ENCODE measurements around the gene GALNT9.
"Not testable (repeated sequence)": the region's sequence is repeated elsewhere in the genome, so short reads cannot be mapped to it uniquely, and the experiment has no call there.

The GALNT9 gene

DNA sequence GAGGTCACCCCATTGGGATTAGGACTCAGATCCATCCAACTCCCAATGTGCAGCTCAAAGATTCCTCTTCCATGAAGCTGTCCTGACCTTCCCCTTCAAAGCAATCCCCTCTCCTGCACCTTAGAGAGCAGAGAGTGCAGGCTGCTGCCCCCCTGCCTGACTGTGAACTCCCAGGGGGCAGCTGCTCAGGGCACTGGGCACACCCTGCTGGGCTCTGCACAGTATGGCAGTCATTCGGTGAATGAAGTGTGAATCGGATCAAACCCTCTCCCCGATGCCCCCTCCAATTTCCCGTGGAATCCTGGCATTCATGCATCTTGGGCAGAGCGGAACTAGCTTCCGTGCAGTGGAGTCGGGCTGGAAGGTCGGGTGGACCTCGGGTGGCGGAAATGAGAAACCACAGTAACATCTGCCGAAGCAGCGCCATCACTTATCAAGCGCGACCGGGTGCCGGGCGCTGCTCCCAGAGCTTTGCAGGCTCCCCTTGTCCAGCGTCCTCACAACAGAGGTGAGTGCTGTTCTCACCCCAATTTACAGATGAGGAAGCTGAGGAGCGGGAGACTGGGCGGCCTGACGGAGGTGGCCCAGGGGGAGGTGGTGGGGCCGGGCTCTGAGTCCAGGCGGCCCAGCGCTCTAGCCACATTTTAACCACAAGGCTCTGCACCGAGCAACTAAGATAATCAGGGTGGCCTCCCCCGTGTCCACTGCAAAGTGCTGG is 14.7 kb downstream of the GALNT9 start:
- DNase-seq (ENCODE audit: low read depth in 2 of 3, low spot score in 1 of 3), result no peak

DNA sequence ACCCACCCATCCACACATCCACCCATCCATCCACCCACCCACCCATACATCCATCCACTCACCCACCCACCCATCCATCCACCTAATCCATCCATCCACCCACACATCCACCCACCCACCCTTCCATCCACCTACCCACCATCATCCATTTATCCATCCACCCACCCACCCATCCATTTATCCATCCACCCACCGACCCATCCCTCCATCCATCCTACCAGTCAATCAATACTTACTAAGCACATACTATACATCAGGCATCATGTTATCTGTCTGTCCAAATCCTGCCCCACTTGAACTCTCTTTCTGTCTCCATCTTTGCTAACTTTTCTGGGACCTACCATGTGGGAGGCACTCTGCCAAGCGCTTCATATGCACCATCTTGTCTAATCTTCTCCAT is 15.4 kb downstream of the GALNT9 start:
- DNase-seq (ENCODE audit: low read depth in 2 of 3, low spot score in 1 of 3), result no peak

DNA sequence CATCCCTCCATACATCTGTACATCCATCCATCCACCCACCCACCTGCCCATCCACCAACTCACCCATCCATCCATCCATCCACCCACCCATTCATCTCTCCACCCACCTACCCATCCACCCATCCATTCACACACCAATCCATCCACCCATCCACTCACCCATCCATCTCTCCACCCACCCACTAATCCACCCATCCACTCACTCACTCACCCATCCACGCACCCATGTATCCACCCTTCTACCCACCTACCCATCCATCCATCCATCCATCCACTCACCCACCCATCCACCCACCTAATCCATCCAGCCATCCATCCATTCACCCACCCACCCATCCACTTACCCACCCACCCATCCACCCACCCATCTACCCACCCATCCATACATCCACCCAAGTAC is 16.2 kb downstream of the GALNT9 start:
- no peak for DNase-seq (ENCODE audit: low read depth in 2 of 3, low spot score in 1 of 3)

DNA sequence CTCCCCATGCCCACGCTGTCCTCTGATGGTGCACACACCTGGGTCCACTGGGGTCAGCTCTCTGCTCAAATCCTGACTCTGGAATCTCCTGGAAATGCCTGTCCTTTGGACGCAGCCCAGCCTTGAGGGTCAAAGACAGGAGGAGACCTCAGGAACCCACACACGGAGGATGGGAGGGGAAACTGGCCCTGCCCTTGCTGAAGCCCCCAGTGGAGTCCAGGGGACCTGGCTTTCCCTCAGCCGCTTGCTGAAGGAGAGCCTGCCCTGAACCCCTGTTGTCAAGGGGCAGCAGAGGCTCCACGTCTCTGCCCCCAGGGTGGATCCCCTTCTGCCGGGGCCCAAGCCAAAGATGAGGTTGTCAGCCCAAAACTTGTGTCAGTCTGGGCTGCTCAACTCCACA is 16.9 kb downstream of the GALNT9 start:
- no peak for DNase-seq (ENCODE audit: low read depth in 2 of 3, low spot score in 1 of 3)

DNA sequence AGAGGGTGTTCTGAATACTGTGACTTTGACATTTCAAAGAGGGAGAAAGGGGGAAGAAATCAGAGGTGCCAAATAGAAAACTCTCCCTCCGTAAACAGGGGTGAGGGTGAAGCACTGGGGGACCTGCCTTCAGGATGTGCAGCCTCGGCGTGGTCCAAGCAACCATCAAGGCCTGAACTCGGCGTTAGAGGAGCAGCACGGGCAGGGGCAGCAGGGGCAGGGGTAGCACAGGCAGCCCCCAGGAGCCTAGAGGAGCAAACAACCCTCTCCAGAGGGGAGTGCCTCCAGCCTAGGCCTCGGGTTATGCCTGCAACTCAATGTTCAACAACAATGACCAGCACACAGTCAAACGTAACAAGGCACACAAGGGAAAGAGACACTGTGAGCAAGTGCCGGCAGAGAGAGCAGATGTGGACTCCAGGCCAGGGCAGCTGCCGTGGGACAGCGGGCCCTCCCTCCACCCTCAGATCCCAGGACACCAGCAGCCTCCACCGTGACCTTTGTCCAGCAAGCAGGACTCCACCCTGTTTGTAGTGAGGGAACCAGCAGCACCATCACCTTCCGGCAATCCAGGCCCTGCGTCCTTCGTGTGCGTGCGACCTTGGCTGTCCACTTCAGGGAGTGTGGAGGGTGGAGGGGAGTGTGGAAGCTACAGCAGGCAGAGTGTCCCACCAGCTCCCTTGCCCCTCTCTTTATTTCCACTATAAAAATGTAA is 18.0 kb downstream of the GALNT9 start:
- DNase-seq (ENCODE audit: low read depth in 2 of 3, low spot score in 1 of 3), result no peak

DNA sequence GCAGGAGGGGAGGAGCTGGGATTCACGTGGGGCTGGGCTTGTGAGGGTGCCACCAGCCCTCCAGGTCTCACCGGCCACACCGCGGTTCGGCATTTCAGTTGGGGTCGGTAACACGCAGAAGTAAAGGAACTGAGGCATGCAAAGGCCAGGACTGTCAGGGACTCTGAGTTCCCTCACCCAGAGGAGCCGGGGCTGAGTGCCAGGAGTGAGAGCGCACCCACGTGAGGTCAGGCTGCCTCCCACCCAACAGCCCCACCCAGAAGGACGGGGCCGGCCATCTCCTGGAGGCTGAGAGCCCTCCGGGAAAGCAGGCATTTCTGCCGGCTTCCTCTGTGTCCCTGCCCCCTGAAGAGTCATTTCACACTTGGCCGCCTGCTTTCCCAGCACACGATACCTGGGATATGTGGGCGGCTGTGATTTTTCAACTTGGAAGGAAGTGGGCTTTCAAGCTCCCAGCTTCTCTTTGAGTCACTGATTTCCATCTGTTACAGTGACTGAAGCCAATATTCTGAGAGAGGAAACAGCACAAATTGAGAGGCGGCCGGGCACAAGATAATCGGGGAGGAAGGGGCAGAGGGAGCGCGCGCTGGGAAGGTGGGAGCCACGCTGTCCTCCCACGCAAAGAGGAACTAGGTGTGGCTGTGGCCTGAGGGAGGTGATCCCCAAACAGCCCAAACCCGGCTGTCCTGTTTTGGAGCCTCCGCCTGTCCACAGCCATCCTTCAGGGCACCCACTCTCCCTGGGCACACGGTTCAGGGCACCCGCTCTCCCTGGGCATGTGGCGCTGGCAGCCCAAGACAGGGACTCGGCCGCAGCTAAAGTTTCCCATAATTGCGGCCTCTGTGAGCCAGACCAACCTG is 19.0 kb downstream of the GALNT9 start:
- no peak for DNase-seq (ENCODE audit: low read depth in 2 of 3, low spot score in 1 of 3)

DNA sequence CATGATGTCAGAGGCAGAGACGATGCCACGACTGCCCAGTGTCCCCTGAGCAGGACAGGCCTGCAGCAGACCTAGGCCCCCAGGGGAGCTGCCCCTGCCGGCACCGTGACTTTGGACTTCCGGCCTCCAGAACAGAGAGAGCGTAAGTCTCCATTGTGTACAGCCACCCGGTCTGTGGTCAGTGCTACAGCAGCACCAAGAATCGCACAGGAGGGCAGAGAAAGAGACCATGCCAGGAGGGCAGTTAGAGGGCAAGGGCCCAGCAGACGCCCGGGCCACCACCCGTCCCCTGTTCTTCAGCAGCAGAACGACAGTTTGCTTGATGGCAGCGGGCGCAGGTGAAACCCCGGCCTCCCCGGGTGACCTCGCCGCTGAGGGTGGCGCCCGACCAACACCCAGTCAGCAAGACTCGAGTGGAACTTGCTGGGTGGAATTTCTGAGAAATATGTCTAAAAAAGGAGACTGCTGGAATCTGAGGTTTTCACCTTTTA is 19.7 kb downstream of the GALNT9 start:
- DNase-seq (ENCODE audit: low read depth in 2 of 3, low spot score in 1 of 3), result no peak

DNA sequence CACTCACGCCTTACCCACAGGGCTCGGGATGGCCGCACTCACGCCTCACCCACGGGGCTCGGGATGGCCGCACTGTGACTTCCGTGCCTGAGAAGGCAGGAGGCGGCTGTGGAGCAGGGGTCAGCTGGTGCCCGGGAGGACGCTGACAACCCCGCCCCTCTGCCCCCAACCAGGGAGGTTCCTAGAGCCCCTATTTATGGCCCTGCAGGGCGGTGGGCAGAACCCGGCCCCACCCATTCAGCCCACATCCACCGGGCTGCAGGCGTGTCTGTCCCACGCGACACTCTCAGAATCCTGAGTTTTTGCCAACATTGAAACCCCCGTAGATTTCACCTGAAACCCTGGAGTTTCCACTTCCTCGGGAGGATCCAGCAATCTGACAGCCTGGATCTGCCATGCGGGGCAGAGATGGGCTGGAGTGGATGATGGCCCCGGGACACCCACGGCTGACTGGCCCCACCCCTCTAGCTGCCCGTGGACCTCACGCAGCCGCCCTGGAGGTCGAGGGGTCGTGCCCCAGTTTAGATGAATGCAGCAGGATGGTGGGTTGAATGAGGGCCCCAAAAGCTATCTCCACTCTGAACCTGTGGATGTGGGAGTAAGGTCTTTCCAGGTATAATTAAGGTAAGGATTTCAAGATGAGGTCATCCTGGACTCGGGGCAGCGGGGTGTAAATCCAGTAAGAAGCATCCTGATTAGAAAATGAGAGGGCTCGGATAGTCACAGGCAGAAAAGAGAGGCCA is 20.4 kb downstream of the GALNT9 start:
- no peak for DNase-seq (ENCODE audit: low read depth in 2 of 3, low spot score in 1 of 3)

DNA sequence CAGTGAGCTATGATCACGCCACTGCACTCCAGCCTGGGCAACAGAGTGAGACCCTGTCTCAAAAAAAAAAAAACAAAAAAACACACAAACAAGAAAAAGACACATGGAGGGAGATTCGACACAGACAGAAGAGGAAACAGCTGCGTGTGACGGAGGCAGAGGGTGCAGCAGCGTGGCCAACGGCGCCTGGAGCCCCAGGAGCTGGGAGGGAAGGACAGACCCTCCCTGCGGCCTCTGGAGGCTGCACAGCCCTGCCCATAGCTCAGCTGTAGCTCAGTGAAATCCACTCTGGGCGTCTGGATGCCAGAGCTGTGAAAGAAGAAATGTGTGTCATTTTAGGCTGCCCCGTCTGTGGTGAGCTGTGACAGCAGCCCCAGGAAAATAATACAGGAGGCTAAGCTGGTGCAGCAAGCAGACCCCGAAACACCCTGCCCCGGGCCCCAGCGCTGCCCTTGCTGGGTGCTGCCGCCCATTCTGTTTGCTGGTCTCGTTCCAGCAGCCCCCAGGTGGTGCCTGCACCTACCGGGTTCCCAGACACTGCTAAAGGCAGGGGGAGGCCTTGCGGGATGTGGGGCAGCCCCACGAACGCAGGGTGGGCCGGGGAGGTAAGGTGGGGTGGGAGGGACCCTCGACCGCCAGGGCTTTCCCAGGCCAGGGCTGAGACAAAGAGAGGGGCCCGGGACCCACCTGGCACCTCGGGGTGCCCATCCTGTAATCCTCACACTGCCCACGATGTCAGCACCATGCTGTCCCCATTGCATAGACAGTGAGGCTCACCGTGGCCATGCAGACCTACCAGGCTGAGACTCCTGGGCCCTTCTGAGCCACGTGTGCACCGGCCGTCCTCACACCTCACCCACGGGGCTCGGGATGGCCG is 21.2 kb downstream of the GALNT9 start:
- no peak for DNase-seq (ENCODE audit: low read depth in 2 of 3, low spot score in 1 of 3)

DNA sequence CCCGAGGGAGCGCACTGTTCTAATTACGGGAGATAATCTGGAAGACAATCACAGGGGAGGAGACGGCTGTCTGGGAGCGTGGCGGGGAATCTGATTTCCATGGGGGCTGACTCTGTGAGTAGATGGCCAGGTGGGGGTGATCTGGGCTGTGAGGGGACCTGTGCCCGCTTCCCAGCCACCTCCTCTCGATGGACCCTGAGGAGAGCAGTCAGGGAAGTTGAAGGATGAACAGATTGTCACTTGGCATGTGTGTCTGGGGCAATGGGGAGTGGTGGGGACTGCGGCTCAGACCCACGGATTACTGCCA is 22.6 kb downstream of the GALNT9 start:
- no peak for DNase-seq (ENCODE audit: low read depth in 2 of 3, low spot score in 1 of 3)

DNA sequence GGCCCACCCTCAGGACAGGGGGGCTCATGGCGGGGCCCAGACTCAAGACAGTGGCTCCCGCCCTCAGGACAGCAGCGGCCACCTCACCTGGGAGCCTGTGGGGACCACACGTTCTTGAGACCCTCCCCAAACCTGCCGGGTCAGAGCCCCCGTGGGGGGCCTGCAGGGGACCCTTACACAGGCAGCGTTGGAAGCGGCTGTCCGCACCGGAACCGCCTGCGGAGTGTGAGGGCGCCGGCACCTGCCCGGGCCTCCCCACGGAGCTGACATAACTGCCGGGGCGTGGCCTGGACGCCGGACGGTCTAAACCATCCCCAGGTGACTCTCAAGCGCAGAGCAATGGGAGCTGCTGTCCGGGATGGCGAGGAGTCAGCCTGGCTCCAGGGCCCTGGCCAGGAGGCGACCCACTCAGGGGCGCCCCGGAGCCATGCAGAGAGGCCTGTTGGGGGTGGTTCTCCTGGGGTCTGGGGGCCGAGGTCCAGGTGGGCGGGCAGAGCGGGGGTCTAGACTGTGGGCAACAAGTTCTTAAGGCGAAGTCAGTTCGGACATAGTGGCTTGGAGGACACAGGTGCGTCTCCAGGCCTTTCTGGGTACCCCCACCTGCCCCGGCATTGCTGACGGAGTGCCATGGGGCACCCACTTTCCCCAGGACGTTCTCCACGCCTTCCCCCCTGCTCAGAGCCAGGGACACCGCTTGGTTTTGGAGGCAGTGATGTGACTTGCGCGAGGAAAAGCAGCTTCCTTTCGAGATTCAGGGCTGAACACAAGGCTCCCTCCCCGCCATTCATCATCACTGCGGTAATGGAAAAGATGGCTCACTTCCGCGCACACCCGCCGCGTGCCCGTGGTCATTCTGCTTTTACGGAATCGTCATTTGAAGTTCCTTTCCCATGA is 23.2 kb downstream of the GALNT9 start:
- DNase-seq (ENCODE audit: low read depth in 2 of 3, low spot score in 1 of 3), result no peak

DNA sequence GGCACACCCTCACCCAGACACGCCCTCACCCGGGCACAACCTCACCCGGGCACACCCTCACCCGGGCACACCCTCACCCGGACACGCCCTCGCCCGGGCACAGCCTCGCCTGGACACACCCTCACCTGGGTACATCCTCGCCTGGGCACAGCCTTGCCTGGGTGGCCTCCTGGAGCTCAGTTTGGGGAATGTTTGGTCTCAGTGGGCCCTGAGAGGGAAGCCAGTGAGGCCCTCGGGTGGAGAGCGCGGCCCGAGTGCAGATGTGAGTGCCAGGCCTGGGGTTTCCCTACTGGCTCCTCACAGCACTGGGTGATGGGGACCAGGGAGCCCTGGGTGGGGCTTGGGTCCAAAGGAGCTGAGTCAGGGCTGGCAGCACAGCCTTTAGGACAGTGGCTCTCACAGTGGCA is 23.8 kb downstream of the GALNT9 start:
- DNase-seq (ENCODE audit: low read depth in 2 of 3, low spot score in 1 of 3), result no peak

DNA sequence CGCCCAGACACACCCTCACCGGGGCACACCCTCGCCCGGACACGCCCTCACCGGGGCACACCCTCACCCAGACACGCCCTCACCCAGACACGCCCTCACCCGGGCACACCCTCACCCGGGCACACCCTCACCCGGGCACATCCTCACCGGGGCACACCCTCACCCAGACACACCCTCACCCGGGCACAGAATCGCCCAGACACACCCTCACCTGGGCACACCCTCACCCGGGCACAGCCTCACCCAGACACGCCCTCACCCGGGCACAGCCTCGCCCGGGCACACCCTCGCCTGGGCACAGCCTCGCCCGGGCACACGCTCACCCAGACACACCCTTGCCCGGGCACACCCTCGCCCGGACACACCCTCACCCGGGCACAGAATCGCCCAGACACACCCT is 24.5 kb downstream of the GALNT9 start:
- not testable (repeated sequence) for DNase-seq (ENCODE audit: low read depth in 2 of 3, low spot score in 1 of 3)

DNA sequence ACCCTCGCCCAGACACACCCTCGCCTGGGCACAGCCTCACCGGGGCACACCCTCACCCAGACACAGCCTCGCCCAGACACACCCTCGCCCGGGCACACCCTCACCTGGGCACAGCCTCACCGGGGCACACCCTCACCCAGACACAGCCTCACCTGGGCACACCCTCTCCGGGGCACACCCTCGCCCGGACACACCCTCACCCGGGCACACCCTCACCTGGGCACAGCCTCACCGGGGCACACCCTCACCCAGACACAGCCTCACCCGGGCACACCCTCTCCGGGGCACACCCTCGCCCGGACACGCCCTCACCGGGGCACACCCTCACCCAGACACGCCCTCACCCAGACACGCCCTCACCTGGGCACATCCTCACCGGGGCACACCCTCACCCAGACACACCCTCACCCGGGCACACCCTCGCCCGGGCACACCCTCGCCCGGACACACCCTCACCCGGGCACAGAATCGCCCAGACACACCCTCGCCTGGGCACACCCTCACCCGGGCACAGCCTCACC is 25.5 kb downstream of the GALNT9 start:
- DNase-seq (ENCODE audit: low read depth in 2 of 3, low spot score in 1 of 3), result not testable (repeated sequence)

DNA sequence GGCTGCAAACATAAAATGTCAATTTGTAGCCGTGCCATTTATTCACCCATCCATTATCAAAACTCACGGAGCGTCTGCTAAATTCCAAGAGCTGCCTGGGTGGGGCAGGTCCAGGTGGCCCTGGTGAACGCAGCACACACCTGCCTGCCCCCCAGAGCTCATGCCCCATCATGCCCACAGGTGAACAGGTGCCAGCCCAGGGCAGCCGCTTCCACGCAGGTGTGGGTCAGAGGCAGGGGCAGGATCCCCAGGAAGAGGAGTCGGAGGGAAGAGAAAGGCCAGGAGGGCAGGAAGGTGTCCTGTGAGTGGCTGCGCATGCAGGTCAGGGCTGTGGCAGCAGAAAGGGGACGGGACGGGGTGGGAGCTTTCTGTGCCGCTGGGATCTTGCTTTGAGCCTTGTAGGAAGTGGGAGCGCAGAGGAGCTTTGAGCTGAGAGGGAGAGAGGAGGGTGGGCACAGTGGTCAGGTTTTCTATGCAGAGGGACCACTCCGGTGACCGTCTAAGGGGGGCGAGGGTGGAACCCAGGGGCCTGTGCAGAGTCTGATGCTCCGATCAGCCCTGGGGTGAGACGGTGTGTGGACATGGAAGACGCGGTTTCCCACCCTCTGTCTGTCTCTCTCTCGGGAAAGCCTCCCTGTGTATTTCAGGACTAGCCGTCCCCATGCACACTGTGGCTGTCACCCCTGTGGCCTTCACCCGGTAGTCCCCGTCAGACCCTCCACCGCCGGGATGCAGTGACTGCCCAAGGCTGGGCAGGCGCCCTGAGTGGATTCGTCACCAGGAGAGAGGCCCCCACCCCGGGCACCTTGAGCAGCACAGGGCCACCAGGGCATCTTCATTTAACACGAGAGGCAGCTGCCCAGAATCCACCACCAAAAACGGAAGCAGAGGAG is 26.7 kb downstream of the GALNT9 start:
- no peak for DNase-seq (ENCODE audit: low read depth in 2 of 3, low spot score in 1 of 3)

DNA sequence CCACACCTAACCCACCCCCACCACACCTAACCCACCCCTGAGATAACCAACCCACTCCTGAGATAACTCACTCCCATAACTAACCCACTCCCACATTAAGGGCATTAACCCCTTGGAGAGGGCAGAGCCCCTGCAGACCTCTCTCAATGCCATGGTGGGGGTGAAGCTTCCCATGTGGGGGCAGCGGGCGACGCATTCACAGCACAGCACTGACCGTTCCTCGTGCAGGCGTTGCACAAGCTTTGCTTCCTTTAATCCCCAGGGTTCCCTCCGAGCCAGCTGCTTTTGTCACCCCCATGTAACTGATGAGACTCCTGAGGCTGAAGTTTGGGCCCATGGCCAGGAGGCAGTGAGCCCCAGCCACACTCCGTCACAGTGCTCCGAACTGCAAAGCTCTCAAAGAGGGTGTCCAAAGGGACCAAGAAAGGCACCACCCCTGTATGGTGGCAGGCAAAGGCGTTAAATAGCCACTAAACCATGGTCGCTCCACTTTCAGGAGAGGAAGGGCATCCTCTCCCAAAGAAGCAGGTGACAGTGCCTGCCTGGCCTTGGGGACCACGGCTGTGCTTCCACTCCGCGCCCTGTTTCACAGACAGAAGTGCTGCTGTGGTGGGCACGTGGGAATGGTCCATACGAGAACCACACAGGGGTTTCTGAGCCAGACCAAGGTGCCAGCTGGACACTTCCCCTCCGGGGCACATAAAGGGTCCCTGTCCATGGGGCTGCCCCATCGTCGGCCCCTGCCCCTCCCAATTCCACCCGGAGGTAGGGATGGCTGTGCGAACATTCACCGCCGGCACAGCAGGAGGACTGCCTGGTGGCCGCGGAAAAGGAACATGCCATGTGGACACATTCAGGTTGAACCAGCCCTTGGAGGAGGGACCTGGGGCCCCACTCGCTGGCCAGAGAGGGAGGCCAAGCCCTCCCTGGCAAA is 28.3 kb downstream of the GALNT9 start:
- no peak for DNase-seq (ENCODE audit: low read depth in 2 of 3, low spot score in 1 of 3)

DNA sequence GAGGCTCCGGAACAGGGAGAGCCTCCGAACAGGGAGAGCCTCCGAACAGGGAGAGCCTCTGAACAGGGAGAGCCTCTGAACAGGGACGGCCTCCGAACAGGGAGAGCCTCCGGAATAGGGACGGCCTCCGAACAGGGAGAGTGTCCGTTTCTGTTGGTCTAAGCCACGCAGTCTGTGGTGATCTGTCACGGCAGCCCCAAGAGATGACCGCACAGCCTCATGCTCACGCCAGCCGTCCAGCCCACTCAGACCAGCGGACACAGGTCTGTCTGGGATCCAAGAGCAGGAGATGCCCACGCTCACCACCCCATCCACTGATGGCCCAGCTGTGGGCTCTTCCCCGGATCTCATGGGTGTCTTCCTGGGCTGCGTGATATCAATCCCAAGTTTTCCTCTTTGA is 33.3 kb downstream of the GALNT9 start:
- DNase-seq (ENCODE audit: low read depth in 2 of 3, low spot score in 1 of 3), result no peak

Data from stimulated activated CD4-positive, alpha-beta T cell treated with anti-CD3 and anti-CD28 coated beads, Interleukin-12 subunit alpha, Interleukin-12 subunit beta, amount 100 ng/mL, for 48 hours (primary cell).